GM21717 (cell line): Measurements from ENCODE around the gene PTPN11.

Experiments used
- ATAC-seq: cut with Tn5 transposase; IDR thresholded peaks from one replicate; pipeline ENCODE4 v1.9.1; 2021; ENCODE audit warnings: mild to moderate bottlenecking, moderate library complexity; ENCODE audit not compliant: unreplicated experiment

PTPN11 gene

GRCh38 chr12:112538740-112539139 is 120.0 kb downstream of the PTPN11 start:
- no peak for ATAC-seq

- no peak for ATAC-seq
Measured at GRCh38 chr12:112539221-112539620, 120.5 kb downstream of the PTPN11 start.

- ATAC-seq = no peak
Measured at GRCh38 chr12:112540021-112540420, 121.3 kb downstream of the PTPN11 start.

GRCh38 chr12:112543751-112544150 is 125.0 kb downstream of the PTPN11 start:
- no peak for ATAC-seq

- no peak for ATAC-seq
Measured at GRCh38 chr12:112546339-112546738, 127.6 kb downstream of the PTPN11 start.

- no peak for ATAC-seq
Measured at GRCh38 chr12:112546996-112547395, 128.2 kb downstream of the PTPN11 start.

- ATAC-seq = no peak
Measured at GRCh38 chr12:112549031-112549430, 130.3 kb downstream of the PTPN11 start.

- ATAC-seq = no peak
Measured at GRCh38 chr12:112551681-112552080, 132.9 kb downstream of the PTPN11 start.

GRCh38 chr12:112555621-112556233 is 137.0 kb downstream of the PTPN11 start:
- no peak for ATAC-seq

- no peak for ATAC-seq
Measured at GRCh38 chr12:112557951-112558630, 139.3 kb downstream of the PTPN11 start.
